ENCODE results near the gene ADAM12. TPM values are rescaled to one million over a fixed set of nuclear protein-coding genes. Genes with fewer than 3 reads are reported as not detected.

Gene ADAM12
- total and polyA plus RNA-seq, 10 donors = 0.51 to 7.0 (median 1.0) TPM

DNA sequence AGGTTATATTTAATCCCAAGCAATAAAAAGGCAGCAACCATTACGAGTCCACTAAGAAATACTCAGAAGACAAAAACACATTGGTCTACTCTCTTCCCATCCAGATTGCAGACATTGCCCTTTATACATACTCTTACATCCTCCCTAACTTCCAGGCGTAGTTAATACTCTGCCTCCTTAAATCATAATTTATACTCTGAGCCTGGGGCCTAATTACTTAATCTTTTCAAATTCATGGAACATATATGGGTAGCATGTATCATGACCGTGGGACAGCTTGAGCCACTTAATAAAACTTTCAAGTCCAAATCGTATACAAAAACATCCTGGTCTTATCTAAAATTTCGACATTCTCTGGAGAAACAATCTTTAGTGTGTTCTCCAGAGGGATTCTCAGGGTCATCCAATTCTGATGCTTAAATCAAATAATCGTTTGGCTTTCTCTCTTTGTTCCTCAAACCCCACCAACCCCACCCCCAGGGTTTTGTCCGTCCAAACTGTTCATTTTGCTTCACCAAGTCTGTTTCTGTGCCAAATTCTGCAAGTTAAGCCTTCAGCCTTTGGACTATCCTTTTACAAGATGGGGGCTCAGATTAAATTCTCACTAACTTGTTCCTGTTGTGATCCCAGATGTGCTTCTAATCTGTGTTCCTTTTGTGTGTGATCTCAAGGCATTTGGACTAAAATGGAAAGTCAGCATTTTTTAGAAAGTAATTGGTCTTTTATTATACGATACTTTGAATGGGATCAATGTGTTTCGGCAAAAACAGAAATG lies 86.4 kb downstream of the ADAM12 start:
- 78 to 82% (median 79%) methylated on average over 9 of the region's 9 CpGs for WGBS, 5 donors
- Histone ChIP-seq H3K36me3 (no peaks in the 10 kb centered on the region), H3K9me3 (peaks cover 0 to 20% (median 15%) of the 10 kb centered on the region in 8 donors), H3K4me1 (no peaks in the 10 kb centered on the region), H3K27me3 (replicated peaks in 1 of 7) (no peaks in the 10 kb centered on the region), H3K4me3 (no peak overlapping the region), H3K27ac (no peak overlapping the region)
- intact Hi-C loops (cut with DNase I; ENCODE audit: low total_unique reads) = no loop called here
- no peak for DNase-seq
- TF ChIP-seq POLR2A (IDR thresholded peaks at IDR 0.05) = no peak
- TF ChIP-seq, protein P1, sequence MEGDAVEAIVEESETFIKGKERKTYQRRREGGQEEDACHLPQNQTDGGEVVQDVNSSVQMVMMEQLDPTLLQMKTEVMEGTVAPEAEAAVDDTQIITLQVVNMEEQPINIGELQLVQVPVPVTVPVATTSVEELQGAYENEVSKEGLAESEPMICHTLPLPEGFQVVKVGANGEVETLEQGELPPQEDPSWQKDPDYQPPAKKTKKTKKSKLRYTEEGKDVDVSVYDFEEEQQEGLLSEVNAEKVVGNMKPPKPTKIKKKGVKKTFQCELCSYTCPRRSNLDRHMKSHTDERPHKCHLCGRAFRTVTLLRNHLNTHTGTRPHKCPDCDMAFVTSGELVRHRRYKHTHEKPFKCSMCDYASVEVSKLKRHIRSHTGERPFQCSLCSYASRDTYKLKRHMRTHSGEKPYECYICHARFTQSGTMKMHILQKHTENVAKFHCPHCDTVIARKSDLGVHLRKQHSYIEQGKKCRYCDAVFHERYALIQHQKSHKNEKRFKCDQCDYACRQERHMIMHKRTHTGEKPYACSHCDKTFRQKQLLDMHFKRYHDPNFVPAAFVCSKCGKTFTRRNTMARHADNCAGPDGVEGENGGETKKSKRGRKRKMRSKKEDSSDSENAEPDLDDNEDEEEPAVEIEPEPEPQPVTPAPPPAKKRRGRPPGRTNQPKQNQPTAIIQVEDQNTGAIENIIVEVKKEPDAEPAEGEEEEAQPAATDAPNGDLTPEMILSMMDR (IDR thresholded peaks at IDR 0.05 in 8 of 11, conservative IDR thresholded peaks at IDR 0.05 in 3 of 11) = no peak

DNA sequence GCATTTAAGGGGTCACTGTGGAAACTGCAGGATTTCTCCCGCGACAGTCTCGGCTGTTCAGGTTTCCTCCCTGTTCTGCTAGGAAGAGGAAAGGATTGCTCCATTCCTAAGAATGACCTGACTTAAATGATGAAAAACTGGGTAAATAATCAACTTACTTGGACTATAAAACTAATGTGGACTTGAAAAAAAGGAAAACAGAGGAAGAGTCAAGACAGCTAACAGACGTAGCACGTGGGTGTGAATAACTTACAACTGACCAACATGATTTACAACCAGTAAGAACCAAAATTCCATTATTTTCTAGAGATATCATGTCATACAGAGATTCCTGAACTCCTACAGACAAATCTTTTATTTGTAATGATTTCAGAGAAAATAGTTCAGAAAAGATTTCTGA lies 93.8 kb downstream of the ADAM12 start:
- TF ChIP-seq POLR2A (IDR thresholded peaks at IDR 0.05) (no peak), POLR2AphosphoS5 (IDR thresholded peaks at IDR 0.05) (no peak)
- TF ChIP-seq, protein P1 (IDR thresholded peaks at IDR 0.05 in 8 of 11, conservative IDR thresholded peaks at IDR 0.05 in 3 of 11) = no peak
- Histone ChIP-seq H3K27me3 (replicated peaks in 1 of 7) (no peaks in the 10 kb centered on the region), H3K4me1 (no peaks in the 10 kb centered on the region), H3K9me3 (no peaks in the 10 kb centered on the region), H3K36me3 (no peaks in the 10 kb centered on the region), H3K4me3 (no peak overlapping the region), H3K27ac (no peak overlapping the region)
- intact Hi-C loops (cut with DNase I; ENCODE audit: low total_unique reads) = no loop called here
- DNase-seq = no peak
- 54 to 81% (median 74%) methylated on average over 5 of the region's 5 CpGs for WGBS, 5 donors

DNA sequence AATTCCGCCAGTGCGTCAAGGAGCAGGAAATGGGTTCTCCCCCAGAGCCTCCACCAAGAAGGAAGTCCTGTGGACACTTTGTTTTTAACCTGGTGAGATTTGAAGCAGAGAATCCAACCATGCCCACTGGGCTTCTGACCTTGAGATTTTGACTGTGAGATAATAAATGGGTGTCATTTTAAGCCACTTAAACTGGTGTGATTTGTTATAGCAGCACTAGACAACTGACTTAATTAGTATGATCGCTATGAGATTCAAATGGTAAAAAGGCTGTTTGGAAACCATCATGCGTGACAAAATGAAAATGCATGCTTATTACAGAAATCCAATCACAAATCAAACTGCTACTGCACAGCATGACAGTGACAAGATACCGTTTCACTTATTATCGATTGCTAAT lies 98.0 kb downstream of the ADAM12 start:
- Histone ChIP-seq H3K27me3 (replicated peaks in 1 of 7) (no peaks in the 10 kb centered on the region), H3K4me1 (no peaks in the 10 kb centered on the region), H3K27ac (no peak overlapping the region), H3K36me3 (no peaks in the 10 kb centered on the region), H3K9me3 (no peaks in the 10 kb centered on the region), H3K4me3 (no peak overlapping the region)
- intact Hi-C loops (cut with DNase I; ENCODE audit: low total_unique reads) = no loop called here
- WGBS, 5 donors = 83 to 91% (median 88%) methylated on average over 6 of the region's 6 CpGs
- TF ChIP-seq POLR2AphosphoS5 (IDR thresholded peaks at IDR 0.05) (no peak), POLR2A (IDR thresholded peaks at IDR 0.05) (no peak)
- TF ChIP-seq, protein P1 (IDR thresholded peaks at IDR 0.05 in 8 of 11, conservative IDR thresholded peaks at IDR 0.05 in 3 of 11) = no peak
- DNase-seq = no peak

DNA sequence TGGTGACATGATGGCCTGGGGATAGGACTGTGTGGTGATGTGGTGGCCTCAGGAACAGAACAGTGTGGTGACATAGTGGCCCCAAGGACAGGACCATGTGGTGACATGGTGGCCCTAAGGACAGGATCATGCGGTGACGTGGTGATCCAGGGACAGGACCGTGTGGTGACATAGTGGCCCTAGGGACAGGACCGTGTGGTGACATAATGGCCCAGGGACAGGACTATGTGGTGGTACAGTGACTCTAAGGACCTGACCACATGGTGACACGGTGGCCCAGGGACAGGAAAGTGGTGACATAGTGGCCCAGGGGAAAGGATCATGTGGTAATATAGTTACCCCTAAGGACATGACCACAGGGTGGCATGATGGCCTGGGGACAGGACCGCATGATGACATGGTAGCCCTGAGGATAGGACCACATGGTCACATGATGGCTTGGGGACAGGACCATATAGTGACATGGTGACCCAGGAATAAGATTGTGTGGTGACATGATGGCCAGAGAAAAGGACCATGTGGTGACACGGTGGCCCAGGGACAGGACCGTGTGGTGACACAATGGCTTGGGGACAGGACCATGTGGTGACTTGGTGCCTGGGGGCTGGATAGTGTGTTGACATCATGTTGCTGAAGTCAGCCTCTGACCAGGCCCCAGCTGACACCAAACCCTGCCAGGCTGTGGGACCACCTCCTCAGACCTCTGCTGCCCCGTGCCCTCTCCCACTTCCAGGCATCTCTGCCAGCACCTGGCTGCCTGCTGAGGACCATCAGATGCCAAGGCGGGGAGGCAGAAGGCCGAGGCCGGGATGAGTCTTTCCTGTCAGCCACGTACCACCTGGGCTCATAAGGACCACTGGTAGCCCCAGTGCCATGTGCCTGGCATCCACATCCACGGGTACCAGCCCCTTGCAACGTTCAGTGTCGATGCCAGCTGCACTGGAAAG lies 99.5 kb downstream of the ADAM12 start:
- 85 to 90% (median 89%) methylated on average over 14 to 16 of the region's 16 CpGs for WGBS, 5 donors
- no peak for DNase-seq

More for the DNA sequence above, 99.5 kb downstream of the ADAM12 start:
- no peaks in the 10 kb centered on the region for H3K27me3 ChIP-seq (replicated peaks in 1 of 7)
- no peaks in the 10 kb centered on the region for H3K36me3 ChIP-seq
- no peak overlapping the region for H3K27ac ChIP-seq
- H3K4me3 ChIP-seq = no peak overlapping the region
- no peaks in the 10 kb centered on the region for H3K9me3 ChIP-seq
- H3K4me1 ChIP-seq = no peaks in the 10 kb centered on the region
- TF ChIP-seq POLR2AphosphoS5 (IDR thresholded peaks at IDR 0.05) (no peak), POLR2A (IDR thresholded peaks at IDR 0.05) (no peak)
- TF ChIP-seq, protein P1 (IDR thresholded peaks at IDR 0.05 in 8 of 11, conservative IDR thresholded peaks at IDR 0.05 in 3 of 11) = no peak
- intact Hi-C loops (cut with DNase I; ENCODE audit: low total_unique reads) = no loop called here

All from spleen (tissue), 11 donors.